CD14-positive monocyte (primary cell): ENCODE measurements around the gene OR1L6. TPM values are rescaled to one million over a fixed set of nuclear protein-coding genes. Genes with fewer than 3 reads are reported as not detected.

Experiments
- DNase-seq, 3 donors: peaks; one replicate each; pipeline ENCODE4 v3.0.0-alpha.2; 2011 to 2022
- H2AFZ ChIP-seq: 2 replicates; pipeline ENCODE4 v1.6.0; 2012; ENCODE audit warnings: mild to moderate bottlenecking, low read depth, low read length, inconsistent platforms; ENCODE audit not compliant: insufficient read depth, poor library complexity, severe bottlenecking
- H3K27ac ChIP-seq, 2 donors: 1 replicate in 1 of 2; 2 replicates in 1 of 2; pipeline ENCODE4 v1.5.1; 2012 to 2013; ENCODE audit warnings: low read length in 2 of 2, control low read depth in 1 of 2, inconsistent platforms in 1 of 2, low read depth in 1 of 2, mild to moderate bottlenecking in 1 of 2
- H3K27me3 ChIP-seq, 2 donors: one replicate each; pipeline versions ENCODE4 v1.6.0 to v1.6.1; 2011 to 2013; ENCODE audit warnings: low read length in 2 of 2; ENCODE audit not compliant: control insufficient read depth in 2 of 2, insufficient read depth in 2 of 2
- H3K36me3 ChIP-seq, 2 donors: replicated peaks in 1 of 2; 1 replicate in 1 of 2; 2 replicates in 1 of 2; pipeline versions ENCODE4 v1.5.1 to v1.6.1; 2012 to 2013; ENCODE audit warnings: low read length in 2 of 2, control low read depth in 1 of 2, inconsistent platforms in 1 of 2, mild to moderate bottlenecking in 1 of 2; ENCODE audit not compliant: insufficient read depth in 2 of 2, control insufficient read depth in 1 of 2
- H3K4me1 ChIP-seq, 2 donors: 1 replicate in 1 of 2; 2 replicates in 1 of 2; pipeline versions ENCODE4 v1.5.1 to v1.6.1; 2012 to 2013; ENCODE audit warnings: low read length in 2 of 2, control low read depth in 1 of 2, inconsistent platforms in 1 of 2, mild to moderate bottlenecking in 1 of 2, moderate library complexity in 1 of 2; ENCODE audit not compliant: insufficient read depth in 2 of 2, control insufficient read depth in 1 of 2
- H3K4me2 ChIP-seq: replicated peaks from 2 replicates; pipeline ENCODE3; 2012; ENCODE audit warnings: low read length, moderate library complexity, mild to moderate bottlenecking; ENCODE audit not compliant: poor library complexity, severe bottlenecking; ENCODE audit errors: extremely low read depth
- H3K4me3 ChIP-seq, 3 experiments: fragments of 200-600 bp in 1 of 3; sonication (generic) in 1 of 3; replicated peaks in 1 of 3; 1 replicate in 2 of 3; 2 replicates in 1 of 3; pipeline ENCODE4 v1.5.1; 2011 to 2013; ENCODE audit warnings: low read length in 3 of 3, mild to moderate bottlenecking in 3 of 3, control low read depth in 2 of 3, low read depth in 2 of 3, inconsistent platforms in 1 of 3, moderate library complexity in 1 of 3
- H3K79me2 ChIP-seq: 2 replicates; pipeline ENCODE4 v1.6.0; 2012; ENCODE audit warnings: mild to moderate bottlenecking, control low read depth, inconsistent platforms, low read length, moderate library complexity; ENCODE audit not compliant: insufficient read depth
- H3K9ac ChIP-seq: 2 replicates; pipeline ENCODE4 v1.6.0; 2017; ENCODE audit warnings: low read length, mild to moderate bottlenecking; ENCODE audit not compliant: insufficient read depth, poor library complexity, severe bottlenecking
- H3K9me3 ChIP-seq, 2 donors: replicated peaks in 1 of 2; 1 replicate in 1 of 2; 2 replicates in 1 of 2; pipeline versions ENCODE4 v1.5.1 to v1.6.1; 2012 to 2013; ENCODE audit warnings: low read length in 2 of 2, control low read depth in 1 of 2; ENCODE audit not compliant: control insufficient read depth in 1 of 2, insufficient read depth in 1 of 2
- H4K20me1 ChIP-seq: 2 replicates; pipeline ENCODE4 v1.6.0; 2012; ENCODE audit warnings: mild to moderate bottlenecking, low read length, control low read depth, moderate library complexity; ENCODE audit not compliant: insufficient read depth
- H3K27ac Mint-ChIP-seq, 7 donors: one replicate each; pipeline ENCODE4 v1.8.0; 2020; ENCODE audit warnings: mild to moderate bottlenecking in 7 of 7, mixed read lengths in 7 of 7, moderate library complexity in 6 of 7, inconsistent platforms in 2 of 7
- H3K27me3 Mint-ChIP-seq, 3 donors: one replicate each; pipeline ENCODE4 v1.8.0; 2021 to 2022; ENCODE audit warnings: low read depth in 3 of 3, mild to moderate bottlenecking in 3 of 3, mixed read lengths in 3 of 3, moderate library complexity in 3 of 3, inconsistent platforms in 1 of 3
- H3K36me3 Mint-ChIP-seq, 2 donors: one replicate each; pipeline ENCODE4 v1.8.0; 2020; ENCODE audit warnings: mixed read lengths in 2 of 2, inconsistent platforms in 1 of 2, mild to moderate bottlenecking in 1 of 2
- H3K4me1 Mint-ChIP-seq: one replicate; pipeline ENCODE4 v1.8.0; 2020; ENCODE audit warnings: mild to moderate bottlenecking, mixed read lengths
- H3K4me3 Mint-ChIP-seq, 2 donors: one replicate each; pipeline ENCODE4 v1.8.0; 2020; ENCODE audit warnings: mild to moderate bottlenecking in 2 of 2, mixed read lengths in 2 of 2, moderate library complexity in 1 of 2
- H3K9me3 Mint-ChIP-seq, 7 donors: one replicate each; pipeline ENCODE4 v1.8.0; 2020 to 2022; ENCODE audit warnings: mixed read lengths in 7 of 7, mild to moderate bottlenecking in 6 of 7, moderate library complexity in 6 of 7, inconsistent platforms in 2 of 7
- WGBS: methylation state at CpG from one replicate; pipeline ENCODE4 v1.1.5; 2013; ENCODE audit warnings: missing lambda C conversion rate; ENCODE audit not compliant: insufficient coverage; 5-methylcytosine and 5-hydroxymethylcytosine counted together
- intact Hi-C, 2 donors: fragments of 100-400 bp; cut with micrococcal nuclease; formaldehyde crosslinking; loops; one replicate each; pipeline versions ENCODE4 v1.15.0 to v1.15.1; 2023
- polyA plus RNA-seq, 3 donors: library from polyadenylated mRNA; depleted of rRNA in 1 of 3; unstranded in 2 of 3; stranded (reverse) in 1 of 3; fragments of 300-500 nt in 2 of 3; fragments of >200 nt in 1 of 3; fragmentation: Illumina TruSeq in 2 of 3; gene quantifications; 1 replicate in 2 of 3; 2 replicates in 1 of 3; pipeline ENCODE4 v1.2.3, GENCODE V29; 2012 to 2021
- TF ChIP-seq, protein P1 (sequence below): fragments of 200-600 bp; IDR thresholded peaks from one replicate; pipeline ENCODE4 v1.8.0; 2022; ENCODE audit warnings: antibody characterized with exemption, mild to moderate bottlenecking

Gene OR1L6
- polyA plus RNA-seq, 3 donors = not detected

DNA sequence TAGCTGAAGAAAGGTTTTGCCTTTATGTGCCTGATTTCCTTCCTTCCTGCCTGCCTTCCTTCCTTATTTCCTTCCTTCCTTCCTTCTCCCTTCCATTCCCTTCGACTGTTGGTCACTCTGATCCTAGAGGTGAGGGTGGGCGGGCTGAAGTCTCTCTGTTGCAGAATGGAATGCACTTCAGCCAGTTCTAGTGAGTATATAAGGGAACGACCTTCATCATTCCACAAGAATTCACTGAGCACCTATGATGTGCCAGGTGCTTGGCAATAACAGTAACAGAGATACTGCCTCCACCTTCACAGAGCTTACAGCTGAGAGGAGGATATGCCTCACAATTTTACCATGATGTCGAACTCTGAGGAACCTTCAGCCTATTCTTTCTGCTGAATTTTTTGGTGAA lies 37.9 kb downstream of the OR1L6 start:
- H4K20me1 ChIP-seq = no peaks in the 10 kb centered on the region
- no peak overlapping the region for H3K9ac ChIP-seq
- no peaks in the 10 kb centered on the region for H3K79me2 ChIP-seq
- Mint-ChIP-seq H3K27me3 (peaks cover 2 to 9% (median 2%) of the 10 kb centered on the region in 3 donors), H3K9me3 (peaks cover 0 to 5% (median 0%) of the 10 kb centered on the region in 7 donors), H3K36me3 (no peaks in the 10 kb centered on the region), H3K4me1 (no peaks in the 10 kb centered on the region), H3K27ac (no peak overlapping the region), H3K4me3 (no peak overlapping the region)
- no peak overlapping the region for H2AFZ ChIP-seq
- no peaks in the 10 kb centered on the region for H3K4me1 ChIP-seq
- TF ChIP-seq, protein P1, sequence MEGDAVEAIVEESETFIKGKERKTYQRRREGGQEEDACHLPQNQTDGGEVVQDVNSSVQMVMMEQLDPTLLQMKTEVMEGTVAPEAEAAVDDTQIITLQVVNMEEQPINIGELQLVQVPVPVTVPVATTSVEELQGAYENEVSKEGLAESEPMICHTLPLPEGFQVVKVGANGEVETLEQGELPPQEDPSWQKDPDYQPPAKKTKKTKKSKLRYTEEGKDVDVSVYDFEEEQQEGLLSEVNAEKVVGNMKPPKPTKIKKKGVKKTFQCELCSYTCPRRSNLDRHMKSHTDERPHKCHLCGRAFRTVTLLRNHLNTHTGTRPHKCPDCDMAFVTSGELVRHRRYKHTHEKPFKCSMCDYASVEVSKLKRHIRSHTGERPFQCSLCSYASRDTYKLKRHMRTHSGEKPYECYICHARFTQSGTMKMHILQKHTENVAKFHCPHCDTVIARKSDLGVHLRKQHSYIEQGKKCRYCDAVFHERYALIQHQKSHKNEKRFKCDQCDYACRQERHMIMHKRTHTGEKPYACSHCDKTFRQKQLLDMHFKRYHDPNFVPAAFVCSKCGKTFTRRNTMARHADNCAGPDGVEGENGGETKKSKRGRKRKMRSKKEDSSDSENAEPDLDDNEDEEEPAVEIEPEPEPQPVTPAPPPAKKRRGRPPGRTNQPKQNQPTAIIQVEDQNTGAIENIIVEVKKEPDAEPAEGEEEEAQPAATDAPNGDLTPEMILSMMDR = no peak
- DNase-seq = no peak
- WGBS = no CpG with 5 or more reads among the region's 4 CpGs
- no peak overlapping the region for H3K4me2 ChIP-seq
- no peaks in the 10 kb centered on the region for H3K27me3 ChIP-seq
- H3K27ac ChIP-seq = no peak overlapping the region
- no peaks in the 10 kb centered on the region for H3K9me3 ChIP-seq
- no peaks in the 10 kb centered on the region for H3K36me3 ChIP-seq
- intact Hi-C loops = no loop called here
- no peak overlapping the region for H3K4me3 ChIP-seq

DNA sequence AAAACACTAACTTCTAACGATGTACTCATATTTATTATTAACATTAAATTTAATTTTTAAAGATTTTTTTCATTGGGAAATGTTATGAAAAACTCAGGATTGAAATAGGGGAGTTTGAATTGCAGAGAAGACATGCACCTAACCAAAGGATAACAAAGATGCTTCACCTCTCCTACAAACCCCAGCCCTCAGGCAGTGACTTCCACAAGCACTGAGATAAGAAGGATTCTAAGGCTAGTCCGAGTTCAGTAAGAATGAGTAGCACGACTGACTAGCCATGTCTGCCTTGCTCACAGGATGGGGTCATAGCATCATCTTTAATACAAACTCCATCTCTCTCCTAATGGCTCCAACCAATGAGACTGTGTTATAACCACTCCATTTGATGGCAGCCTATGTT lies 39.6 kb downstream of the OR1L6 start:
- Histone ChIP-seq H3K27ac (no peak overlapping the region), H3K4me2 (no peak overlapping the region), H3K4me3 (no peak overlapping the region), H4K20me1 (no peaks in the 10 kb centered on the region), H3K9me3 (no peaks in the 10 kb centered on the region), H3K9ac (no peak overlapping the region), H3K36me3 (no peaks in the 10 kb centered on the region), H2AFZ (no peak overlapping the region), H3K27me3 (no peaks in the 10 kb centered on the region), H3K4me1 (no peaks in the 10 kb centered on the region), H3K79me2 (no peaks in the 10 kb centered on the region)
- intact Hi-C loops = no loop called here
- no CpG with 5 or more reads among the region's 3 CpGs for WGBS
- no peak overlapping the region for H3K27ac Mint-ChIP-seq
- peaks cover 0 to 3% (median 0%) of the 10 kb centered on the region in 7 donors for H3K9me3 Mint-ChIP-seq
- TF ChIP-seq, protein P1 = no peak
- no peak overlapping the region for H3K4me3 Mint-ChIP-seq
- peaks cover 2 to 7% (median 2%) of the 10 kb centered on the region in 3 donors for H3K27me3 Mint-ChIP-seq
- H3K36me3 Mint-ChIP-seq = no peaks in the 10 kb centered on the region
- DNase-seq = no peak
- no peaks in the 10 kb centered on the region for H3K4me1 Mint-ChIP-seq
